Measurements from ENCODE around the gene ASCL5.

The ASCL5 gene

DNA sequence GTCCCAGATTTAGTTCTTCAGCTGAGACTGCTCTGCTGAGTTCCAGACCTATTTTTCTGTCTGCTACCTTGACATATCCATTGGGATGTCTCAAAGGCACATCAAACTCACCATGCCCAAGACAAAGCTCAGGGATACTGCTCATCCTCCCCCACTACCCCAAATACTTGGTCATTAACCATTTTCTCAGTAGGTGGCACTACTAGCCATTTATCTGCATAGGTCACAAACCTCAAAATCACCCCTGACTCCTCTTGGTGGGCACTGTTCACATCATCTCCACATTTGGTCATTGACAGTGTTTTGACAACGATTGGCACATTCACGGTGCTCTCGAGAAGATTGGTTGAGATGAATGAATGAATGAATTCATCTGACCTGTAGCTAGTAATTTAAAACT is 46.8 kb downstream of the ASCL5 start:
- no peak for DNase-seq

DNA sequence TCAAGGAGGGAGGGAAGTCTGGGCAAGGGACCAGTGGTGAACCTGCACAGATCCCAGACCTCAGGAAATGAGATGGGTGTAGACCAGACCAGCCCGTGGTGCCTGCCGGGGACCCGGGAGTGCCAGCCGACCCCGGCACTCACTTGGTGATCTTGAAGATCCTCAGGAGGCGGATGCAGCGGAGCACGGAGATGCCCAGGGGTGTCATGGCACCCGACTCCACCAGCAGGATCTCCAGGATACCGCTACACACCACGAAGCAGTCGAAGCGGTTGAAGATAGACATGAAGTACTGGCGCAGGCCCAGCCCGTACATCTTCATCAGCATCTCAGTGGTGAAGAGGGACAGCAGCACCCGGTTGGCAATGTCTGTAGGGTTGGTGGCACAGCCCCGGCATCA is 49.2 kb downstream of the ASCL5 start:
- no peak for DNase-seq

DNA sequence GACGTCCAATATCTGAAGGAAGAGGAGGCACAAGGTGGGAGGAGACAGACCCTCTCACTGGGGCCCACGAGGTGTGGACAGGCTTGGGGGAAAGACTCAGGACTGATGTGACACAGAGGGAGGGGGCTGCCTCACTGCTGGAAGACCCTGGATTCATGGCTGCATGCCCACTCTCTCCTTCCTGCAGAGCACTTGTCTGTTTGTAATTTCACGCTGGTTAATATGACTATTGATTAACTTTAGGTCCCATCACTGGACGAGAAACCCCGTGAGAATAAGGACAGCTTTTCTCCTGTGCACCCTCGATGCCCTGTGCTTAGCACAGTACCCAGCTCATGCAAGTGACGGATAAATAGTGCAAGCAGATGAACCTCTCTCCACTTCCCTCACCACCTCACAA is 49.9 kb downstream of the ASCL5 start:
- no peak for DNase-seq

DNA sequence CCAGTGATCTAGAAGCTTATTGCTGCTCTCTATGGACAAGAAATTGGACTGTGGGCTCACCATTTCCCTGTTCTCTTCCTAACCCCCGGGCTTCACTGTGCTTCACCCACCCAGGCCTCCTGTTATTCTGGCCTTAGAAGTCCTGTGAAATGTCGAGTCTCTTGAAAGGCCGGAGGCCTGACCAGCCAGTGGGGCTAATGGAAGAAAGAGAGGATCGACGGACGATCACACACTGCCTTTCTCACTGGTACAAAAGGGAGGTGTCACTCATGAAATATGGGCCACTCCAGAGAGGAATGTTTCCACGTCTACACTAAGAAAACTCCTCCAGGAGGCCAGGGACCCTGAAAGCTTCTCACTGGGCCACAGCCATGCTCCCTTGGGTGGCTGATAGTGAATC is 50.9 kb downstream of the ASCL5 start:
- no peak for DNase-seq

DNA sequence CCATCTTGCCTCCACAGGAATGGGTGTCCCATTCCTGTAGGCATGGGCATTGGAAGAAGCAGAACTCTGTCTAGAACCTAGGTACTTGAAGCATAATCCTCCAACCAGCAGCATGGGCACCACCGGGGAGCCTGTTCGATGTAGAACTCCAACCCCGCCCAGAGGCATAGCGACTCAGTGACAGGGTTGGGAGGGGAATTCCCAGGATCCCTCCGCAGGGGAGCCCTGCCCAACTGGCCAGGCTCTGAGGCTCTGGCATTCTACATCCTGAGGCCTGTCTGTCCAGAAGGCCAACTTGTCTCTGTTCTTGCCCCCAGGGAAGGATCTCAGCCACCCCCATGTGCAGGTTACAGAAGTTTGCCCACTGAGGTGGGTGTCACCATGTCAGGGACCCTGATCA is 53.0 kb downstream of the ASCL5 start:
- DNase-seq: no peak

DNA sequence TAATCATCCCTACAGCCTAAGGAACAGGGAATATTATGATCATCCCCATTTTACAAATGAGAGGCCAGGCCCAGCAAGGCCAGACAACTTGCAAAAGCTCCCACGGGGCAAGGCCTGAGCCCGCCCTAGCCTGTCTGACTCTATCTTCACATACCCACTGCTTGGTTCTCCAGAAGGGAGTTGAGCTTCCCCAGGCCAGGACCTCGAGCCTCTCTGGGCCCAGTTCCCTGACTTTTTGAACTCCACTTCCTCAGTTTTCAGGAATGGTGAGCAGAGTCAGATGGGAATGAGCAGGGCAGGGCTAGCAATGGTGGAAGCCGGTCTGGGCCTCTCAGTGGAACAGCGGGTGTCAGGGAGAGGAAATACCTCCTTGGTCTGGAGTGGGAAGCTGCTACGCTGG is 54.1 kb downstream of the ASCL5 start:
- no peak for DNase-seq

DNA sequence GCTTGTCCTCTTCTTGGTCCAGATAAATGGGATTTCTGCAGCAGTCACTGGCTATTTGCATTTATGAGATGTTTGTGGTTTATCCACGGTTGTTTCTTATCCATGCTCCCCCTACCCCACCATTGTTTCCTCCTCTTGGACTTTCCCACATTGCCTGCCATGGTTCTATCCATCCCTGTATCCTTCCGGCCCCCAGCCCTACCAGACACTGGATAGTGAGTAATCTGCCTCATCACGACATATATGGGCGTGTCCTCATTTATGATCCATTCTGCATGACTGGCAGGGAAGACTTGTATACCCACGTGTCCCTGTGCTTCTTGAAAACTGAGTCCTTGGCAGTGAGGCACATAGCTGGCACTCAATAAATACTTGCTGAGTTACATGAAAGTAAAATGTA is 54.8 kb downstream of the ASCL5 start:
- DNase-seq: no peak

DNA sequence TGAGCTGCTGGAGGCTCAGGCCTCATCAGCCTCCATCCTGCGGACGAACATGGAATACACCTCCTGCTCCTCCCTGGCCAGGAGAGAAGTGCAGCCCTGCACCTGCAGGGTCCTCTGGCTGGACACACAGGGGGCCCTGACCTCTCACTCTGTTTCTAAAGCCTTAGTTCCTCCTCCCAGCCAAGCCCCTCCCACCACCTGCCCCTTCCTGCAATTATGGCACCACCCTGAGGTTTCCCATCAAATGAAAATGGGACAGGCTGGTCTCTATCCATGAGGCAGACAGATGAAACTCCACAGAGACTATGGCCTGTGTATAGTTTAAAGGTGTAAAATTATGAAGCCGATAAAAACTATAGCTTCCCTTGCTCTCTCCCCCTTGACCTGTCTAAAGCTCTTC is 57.3 kb downstream of the ASCL5 start:
- DNase-seq: no peak

DNA sequence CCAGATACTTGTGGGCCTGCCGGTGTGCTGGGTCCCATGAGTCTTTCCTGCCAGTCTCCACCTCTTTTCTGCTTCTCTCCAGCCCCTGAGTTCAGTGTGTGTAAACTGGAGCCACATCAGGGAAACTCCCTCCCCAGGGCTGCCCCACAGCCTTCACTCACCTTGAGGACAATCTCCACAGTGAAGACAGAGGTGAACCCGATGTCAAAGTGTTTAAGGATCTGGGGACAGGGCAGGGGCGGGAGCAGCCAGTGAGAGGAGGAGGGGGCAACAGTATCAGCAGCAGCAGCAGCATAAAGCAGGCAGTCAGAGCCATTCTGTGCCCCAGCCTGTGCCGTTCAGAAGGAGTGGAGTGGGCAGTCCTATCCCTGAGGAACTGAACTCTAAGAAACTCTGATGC is 58.0 kb downstream of the ASCL5 start:
- no peak for DNase-seq

DNA sequence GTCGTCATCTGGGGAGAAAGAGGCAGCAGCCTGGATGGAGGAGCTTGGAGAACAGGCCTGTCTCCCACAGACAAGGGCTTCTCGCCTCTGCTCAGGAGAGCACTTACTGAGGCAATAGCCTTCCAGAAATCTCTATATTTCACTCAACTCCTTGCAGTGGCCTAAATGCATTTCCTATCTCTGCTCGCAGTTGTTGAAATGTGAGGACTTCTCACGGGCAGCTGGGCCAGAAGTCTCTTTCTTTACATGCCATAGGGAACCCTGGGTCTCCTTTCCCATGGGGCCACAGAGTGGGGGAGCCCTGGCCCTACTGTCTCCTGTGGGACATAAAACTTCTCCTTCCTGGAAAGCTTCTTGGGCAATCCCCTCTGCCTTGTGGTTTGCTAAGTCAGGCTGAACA is 60.0 kb downstream of the ASCL5 start:
- no peak for DNase-seq

DNA sequence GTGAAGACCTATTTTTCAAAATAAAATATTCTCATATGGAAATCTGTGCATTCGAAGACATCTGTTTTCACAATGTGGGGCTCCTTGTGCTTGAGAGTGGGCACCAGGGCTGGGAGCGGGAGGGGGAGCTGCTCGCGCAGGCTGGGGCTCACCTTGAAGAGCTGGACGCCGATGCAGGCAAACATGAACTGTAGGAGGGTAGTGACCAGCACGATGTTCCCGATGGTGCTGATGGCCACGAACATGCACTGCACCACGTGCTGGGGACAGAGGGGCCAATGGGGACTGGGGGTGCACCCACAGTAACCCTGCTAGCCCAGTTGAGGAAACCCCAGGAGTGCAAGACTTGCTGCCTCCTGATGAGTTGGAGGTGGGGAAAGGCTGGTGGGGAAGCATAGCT is 61.3 kb downstream of the ASCL5 start:
- DNase-seq: no peak

DNA sequence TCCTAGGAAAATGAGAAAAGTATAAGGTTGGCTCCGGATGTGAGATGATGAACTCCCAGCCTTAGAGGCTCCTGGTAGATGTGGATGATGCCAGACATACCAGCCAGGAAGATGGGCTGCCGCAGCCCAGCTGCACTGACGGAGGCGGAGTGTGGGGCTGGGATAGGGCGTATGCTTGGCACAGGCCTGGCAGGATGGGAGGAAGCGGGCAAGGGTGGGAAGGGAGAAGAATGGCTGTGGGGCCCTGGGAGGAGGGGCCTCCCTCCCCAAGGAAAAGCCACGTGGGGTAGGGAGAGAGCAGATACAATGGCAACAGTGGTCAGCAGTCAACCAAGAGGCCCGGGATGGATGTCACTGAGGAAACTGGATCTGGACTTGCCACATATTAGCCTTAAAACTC is 62.2 kb downstream of the ASCL5 start:
- no peak for DNase-seq

Data from retina (tissue), 1 donor.